Inflammatory macrophage (primary cell): ENCODE measurements around the gene AUTS2.
A peak's percentile ranks its signal among the peaks of the same experiment; 100 is the strongest.
"Not testable (repeated sequence)": the region's sequence is repeated elsewhere in the genome, so short reads cannot be mapped to it uniquely, and the experiment has no call there.

Source experiments
- DNase-seq, 2 donors: peaks; one replicate each; pipeline ENCODE4 v3.0.0-alpha.2; 2020 to 2022

The AUTS2 gene

DNA sequence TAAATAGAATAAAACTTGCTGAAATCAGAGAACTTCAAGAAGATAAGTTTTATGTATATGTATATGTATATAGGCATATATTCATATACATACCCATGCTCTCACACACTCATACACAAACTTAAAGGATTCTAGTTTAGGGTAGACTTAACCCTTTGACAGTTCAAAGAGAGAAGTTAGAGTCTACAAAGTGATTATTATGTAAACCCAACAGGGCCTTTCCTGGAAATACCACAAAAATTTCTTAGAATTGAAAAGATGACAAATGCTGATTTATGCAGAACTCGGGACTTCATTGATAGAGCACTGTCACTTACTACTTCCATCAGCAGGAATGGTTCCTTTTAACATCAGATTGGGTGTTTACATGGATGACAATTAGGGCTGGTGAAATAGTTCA is 763.5 kb downstream of the AUTS2 start:
- DNase-seq = peak in 1 of 2 donors; percentile 77

DNA sequence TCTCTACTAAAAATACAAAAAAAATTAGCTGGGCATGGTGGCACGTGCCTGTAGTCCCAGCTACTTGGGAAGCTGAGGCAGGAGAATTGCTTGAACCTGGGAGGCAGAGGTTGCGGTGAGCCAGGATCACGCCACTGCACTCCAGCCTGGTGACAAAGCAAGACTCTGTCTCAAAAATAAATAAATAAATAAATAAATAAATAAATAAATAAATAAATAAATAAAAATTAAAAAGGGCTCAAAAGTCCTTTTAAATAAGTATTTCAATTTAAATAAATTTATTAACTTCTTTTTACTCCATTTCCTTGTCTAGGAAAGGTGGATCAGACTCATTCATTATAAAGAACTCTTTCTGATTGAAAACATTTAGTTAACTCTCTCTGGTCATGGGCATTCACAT is 766.1 kb downstream of the AUTS2 start:
- DNase-seq = not testable (repeated sequence)

DNA sequence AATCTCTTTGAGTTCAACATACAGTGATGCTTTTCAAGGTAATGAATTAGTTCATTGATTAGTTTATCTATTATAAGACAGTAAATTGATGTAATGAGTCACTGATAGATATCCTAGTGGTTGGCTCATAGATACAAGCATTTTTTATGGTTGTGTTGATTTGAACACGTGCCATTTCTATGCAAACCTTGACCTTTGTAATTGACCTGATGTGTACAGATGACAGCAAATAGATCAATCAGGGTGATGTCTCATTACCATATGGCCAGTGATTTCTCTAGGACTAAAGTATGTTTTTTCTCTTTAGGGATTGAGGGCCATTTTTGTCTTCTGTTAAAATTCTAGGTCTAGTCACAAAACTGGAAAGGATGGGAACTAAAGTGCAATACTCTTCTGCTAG is 773.4 kb downstream of the AUTS2 start:
- DNase-seq = no peak

DNA sequence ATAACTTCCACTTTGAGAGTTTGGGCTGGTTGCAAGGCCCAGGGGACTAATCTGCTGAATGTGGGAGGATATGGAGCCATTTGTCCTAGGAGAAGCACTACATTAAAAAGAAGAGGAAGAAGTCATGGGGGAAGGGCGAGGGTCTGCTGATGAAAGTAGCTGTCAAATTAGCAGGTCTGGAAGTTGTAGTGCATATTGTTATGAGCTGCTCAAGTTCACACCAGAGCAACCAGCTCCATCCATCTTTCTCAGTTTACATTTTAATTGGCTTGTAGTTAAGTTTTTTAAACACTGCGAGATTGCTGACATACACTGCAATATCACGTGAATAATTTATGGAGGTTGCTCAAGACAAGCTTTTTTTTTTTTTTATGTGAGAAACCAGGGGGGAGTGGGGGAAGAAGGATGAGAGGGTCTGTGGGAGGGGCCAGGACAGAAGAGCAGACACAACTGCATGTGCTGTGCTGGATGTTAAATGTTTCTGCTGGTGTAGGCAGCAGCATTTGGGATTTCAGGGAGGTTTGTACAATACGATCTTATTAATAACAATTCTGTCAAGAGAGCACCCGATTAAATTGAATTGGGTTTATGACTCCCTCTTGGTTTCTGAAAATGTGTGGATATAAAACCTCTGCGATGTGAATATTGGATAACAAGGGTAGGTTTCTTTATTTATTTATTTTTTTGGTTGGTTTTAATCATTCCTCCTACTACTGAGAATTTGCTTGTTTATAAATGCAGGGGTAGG is 774.7 kb downstream of the AUTS2 start:
- DNase-seq = no peak

- DNase-seq = no peak
Measured at GRCh38 chr7:70374772-70375533, 776.7 kb downstream of the AUTS2 start.

DNA sequence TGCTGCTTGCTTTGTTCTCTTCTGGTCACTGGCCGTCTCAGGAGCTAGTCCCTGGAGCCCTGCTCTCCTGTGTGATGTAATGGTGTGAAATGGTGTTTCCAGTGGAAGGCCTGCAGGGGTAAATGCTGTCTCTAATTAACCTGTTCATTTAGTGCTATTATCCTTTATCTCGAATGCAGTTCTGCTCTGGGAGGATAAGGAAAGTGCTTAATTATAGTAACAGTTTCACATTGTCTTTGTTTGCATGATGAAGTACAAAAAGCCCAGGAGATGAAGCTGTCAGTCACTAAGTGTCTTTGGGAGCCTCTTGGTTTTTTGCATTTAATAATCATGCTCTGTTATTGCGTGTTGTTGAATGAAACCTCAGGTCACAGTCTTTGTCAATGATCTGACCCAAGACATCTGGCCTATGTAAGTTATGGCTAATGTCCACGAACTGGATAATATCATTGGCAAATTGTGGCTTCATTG is 778.3 kb downstream of the AUTS2 start:
- no peak for DNase-seq

- no peak for DNase-seq
Measured at GRCh38 chr7:70377957-70378356, 779.7 kb downstream of the AUTS2 start.

DNA sequence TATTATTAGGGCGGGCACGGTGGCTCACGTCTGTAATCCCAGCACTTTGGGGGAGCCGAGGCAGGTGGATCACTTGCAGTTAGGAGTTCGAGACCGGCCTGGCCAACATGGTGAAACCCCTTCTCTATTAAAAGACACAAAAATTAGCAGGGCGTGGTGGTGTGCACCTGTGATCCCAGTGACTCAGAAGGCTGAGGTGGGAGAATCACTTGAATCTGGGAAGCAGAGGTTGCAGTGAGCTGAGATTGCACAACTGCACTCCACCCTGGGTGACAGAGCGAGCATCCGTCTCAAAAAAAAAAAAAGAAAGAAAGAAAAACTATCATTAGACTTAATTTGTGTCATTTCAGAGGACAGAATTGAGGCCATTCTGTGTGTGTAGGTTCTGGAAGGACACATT is 780.9 kb downstream of the AUTS2 start:
- no peak for DNase-seq

- DNase-seq = no peak
Measured at GRCh38 chr7:70380421-70381015, 782.2 kb downstream of the AUTS2 start.

GRCh38 chr7:70383066-70383782 is 784.9 kb downstream of the AUTS2 start:
- DNase-seq = no peak

DNA sequence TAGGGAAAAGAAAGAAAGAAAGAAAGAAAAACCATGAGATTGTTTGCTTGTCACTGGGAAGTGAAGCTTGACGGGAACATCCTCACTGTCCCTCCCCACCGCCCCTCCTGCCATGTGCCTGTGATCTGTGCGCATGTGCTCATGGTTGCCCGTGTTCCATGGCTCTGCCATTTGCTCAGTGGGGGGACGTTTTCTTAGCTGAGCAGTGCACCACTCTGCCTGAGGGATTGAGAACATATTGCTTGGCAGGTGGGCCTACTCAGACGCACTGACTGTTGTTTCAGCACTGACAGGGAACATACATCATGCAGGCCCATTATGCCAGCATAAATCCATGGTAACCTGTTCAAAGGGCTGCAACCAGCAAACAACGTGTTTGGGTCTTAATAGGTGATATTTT is 785.7 kb downstream of the AUTS2 start:
- DNase-seq = no peak

GRCh38 chr7:70384891-70385290 is 786.6 kb downstream of the AUTS2 start:
- DNase-seq = no peak

- DNase-seq = no peak
Measured at GRCh38 chr7:70387217-70387616, 788.9 kb downstream of the AUTS2 start.

DNA sequence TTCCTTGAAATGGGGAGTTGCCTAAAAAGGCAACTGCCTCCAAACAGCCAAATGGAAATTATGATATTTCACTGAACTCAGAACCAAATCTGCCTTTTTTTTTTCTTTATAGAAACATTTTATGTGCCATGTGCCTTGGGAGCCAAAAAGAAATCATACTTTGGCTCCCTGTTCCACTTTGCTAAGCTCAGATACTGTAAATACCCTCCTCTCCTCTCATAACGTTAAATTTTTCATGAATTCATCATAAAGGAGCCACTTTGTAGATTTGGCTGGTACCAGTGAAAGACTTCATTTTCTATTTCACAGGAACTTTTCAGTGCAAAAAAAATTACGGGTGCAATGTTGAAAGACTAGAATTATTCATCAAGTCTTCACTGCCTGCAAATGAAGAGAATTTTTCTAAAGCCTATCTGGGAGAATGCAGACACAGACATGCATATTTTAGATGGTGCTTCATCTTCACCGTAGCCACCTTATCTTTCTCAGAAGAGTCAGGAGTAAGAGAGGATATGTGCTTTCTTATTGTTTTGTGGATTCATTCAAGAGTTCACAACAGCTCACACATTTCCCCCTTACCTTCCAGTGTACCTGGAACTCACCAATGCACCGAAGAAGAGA is 791.4 kb downstream of the AUTS2 start:
- no peak for DNase-seq

GRCh38 chr7:70390251-70390650 is 792.0 kb downstream of the AUTS2 start:
- no peak for DNase-seq

- no peak for DNase-seq
Measured at GRCh38 chr7:70392256-70392876, 794.1 kb downstream of the AUTS2 start.

DNA sequence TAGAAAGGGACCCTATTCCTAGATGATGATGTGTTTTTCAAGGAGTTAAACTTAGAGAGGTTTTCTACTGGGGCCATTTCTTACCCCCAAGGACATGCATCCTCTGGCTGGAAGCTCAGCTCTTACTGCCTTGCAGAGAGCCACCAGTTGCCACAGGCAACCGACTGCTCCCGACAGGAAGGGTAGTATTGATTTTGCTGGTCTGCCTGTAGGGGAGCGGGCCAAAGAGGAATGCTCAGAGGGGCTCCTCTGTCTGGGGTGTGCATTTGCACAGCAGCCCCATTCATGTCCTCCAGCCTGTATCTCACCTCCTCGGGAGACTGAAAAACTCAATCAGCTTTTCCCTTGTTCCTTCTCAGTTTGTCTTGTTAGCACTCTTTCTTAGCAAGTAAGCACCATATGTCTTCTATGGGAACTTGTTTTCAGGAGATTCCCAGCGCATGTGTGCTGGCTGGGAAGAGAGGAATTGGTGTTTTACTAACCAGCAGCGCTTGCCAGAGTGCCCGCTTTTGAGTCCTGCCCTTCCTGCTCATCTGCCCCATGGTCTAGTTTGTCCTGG is 794.7 kb downstream of the AUTS2 start:
- DNase-seq = no peak

DNA sequence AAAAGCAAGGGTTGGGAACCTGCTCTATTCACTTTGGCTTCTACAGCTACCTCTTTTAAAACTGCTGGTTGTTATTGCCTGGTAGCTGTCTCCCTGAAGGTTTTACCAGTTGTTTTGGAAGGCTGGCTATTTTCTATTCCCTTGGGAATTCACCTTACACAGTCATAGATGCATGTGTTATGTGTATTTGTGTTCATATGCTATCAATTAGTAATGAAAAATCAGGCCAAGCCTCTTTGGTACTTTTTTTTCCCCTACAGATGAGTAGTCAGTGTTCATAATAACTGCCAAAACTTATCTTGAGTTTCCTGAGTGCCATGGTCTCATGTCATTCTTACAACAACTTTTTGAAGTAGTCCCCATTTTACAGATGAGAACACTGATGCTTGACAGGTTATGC is 795.7 kb downstream of the AUTS2 start:
- no peak for DNase-seq

DNA sequence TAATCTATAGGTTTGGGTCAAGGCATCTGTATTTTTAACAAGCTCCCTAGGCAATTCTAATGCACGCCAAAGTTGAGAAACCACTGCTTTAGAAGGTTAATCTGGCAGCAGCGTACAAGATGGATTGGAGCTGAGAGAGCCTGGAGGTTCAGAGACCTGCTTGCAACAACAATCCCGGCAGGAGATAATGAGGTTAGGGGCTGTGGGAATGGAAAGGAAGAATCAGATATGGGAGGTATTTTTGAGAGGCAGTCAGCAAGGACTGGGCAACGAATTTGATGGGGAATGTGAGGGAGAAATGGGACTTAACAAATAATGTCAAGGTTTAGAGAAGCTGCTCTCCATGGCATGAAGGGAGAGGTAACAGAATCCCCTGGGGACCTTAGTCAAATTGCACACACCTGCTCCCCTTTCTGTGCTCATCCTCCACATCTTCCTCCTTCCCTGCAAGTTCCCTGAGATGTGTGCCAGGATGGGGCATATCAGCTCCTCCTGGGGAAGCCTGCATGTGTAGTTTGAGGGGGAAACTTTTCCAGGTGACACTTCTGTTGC is 802.6 kb downstream of the AUTS2 start:
- DNase-seq = no peak

GRCh38 chr7:70402069-70402468 is 803.8 kb downstream of the AUTS2 start:
- no peak for DNase-seq

DNA sequence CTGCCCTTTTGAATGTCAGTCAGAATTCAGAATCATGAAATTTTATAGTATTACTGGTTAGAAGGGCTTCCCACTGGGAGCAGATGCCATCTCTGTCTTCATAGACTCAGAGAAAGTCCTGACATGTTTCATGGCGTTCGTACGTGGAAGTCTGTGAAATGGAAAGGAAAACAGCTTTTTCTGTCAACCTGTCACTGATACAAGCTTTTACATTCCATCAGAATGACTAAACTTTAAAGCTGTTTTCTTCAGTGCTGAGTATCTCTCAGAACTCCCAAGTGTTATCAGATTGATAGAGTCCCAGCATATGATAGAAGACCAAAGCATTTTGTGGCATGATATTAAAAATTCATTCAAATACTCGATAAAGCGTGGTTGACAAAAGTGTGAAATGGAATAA is 807.0 kb downstream of the AUTS2 start:
- no peak for DNase-seq
